T-helper 17 cell (primary cell): ENCODE data around the gene HNRNPA2B1. TPM values are rescaled to one million over a fixed set of nuclear protein-coding genes. Genes with fewer than 3 reads are reported as not detected.
"Not testable (repeated sequence)": the region's sequence is repeated elsewhere in the genome, so short reads cannot be mapped to it uniquely, and the experiment has no call there.

Experiments
- ATAC-seq: fragments of 150-1000 bp; cut with Tn5 transposase; 2 replicates; pipeline ENCODE4 v1.10.0; 2021; ENCODE audit warnings: mild to moderate bottlenecking, moderate library complexity
- DNase-seq, 3 donors: peaks; one replicate each; pipeline versions ENCODE4 v3.0.0 to v3.0.0-alpha.2; 2020 to 2021
- H3K9me3 ChIP-seq: one replicate; pipeline ENCODE4 v1.7.0; 2013; ENCODE audit warnings: low read length, mild to moderate bottlenecking; ENCODE audit not compliant: control insufficient read depth, poor library complexity, severe bottlenecking
- H3K27ac Mint-ChIP-seq: one replicate; pipeline ENCODE4 v1.8.0; 2022; ENCODE audit warnings: mild to moderate bottlenecking, moderate library complexity, mixed read lengths
- H3K27me3 Mint-ChIP-seq: one replicate; pipeline ENCODE4 v1.8.0; 2022; ENCODE audit warnings: mixed read lengths
- H3K36me3 Mint-ChIP-seq: one replicate; pipeline ENCODE4 v1.8.0; 2022; ENCODE audit warnings: low read depth, mixed read lengths
- H3K4me1 Mint-ChIP-seq: one replicate; pipeline ENCODE4 v1.8.0; 2022; ENCODE audit warnings: mild to moderate bottlenecking, mixed read lengths
- H3K4me3 Mint-ChIP-seq: one replicate; pipeline ENCODE4 v1.8.0; 2022; ENCODE audit warnings: mild to moderate bottlenecking, moderate library complexity, mixed read lengths
- total RNA-seq, 4 donors: library from RNA in 2 of 4; stranded (reverse) in 2 of 4; gene quantifications; one replicate each; pipeline ENCODE4 v1.2.3 and lab custom pipeline; 2022 to 2026

Gene HNRNPA2B1
- total RNA-seq, 2 donors from 2014 or later: 392 to 399 TPM

GRCh38 chr7:26157520-26158105, 42.9 kb downstream of the HNRNPA2B1 start:
- ATAC-seq: no peak
- Mint-ChIP-seq H3K36me3 (peaks cover 2% of the 10 kb centered on the region), H3K4me1 (peaks cover 49% of the 10 kb centered on the region), H3K4me3 (no peak overlapping the region), H3K27me3 (no peaks in the 10 kb centered on the region), H3K27ac (peak overlapping the region; percentile 98)
- H3K9me3 ChIP-seq: no peaks in the 10 kb centered on the region
- DNase-seq: no peak

GRCh38 chr7:26156451-26157420, 43.8 kb downstream of the HNRNPA2B1 start:
- ATAC-seq: peak; percentile 79
- peaks cover 2% of the 10 kb centered on the region for H3K36me3 Mint-ChIP-seq
- no peaks in the 10 kb centered on the region for H3K9me3 ChIP-seq
- H3K4me1 Mint-ChIP-seq: peaks cover 51% of the 10 kb centered on the region
- peak in 2 of 3 donors; percentile 18 to 50 for DNase-seq
- peak overlapping the region; percentile 98 for H3K27ac Mint-ChIP-seq
- peak overlapping the region; percentile 78 for H3K4me3 Mint-ChIP-seq
- no peaks in the 10 kb centered on the region for H3K27me3 Mint-ChIP-seq

DNA sequence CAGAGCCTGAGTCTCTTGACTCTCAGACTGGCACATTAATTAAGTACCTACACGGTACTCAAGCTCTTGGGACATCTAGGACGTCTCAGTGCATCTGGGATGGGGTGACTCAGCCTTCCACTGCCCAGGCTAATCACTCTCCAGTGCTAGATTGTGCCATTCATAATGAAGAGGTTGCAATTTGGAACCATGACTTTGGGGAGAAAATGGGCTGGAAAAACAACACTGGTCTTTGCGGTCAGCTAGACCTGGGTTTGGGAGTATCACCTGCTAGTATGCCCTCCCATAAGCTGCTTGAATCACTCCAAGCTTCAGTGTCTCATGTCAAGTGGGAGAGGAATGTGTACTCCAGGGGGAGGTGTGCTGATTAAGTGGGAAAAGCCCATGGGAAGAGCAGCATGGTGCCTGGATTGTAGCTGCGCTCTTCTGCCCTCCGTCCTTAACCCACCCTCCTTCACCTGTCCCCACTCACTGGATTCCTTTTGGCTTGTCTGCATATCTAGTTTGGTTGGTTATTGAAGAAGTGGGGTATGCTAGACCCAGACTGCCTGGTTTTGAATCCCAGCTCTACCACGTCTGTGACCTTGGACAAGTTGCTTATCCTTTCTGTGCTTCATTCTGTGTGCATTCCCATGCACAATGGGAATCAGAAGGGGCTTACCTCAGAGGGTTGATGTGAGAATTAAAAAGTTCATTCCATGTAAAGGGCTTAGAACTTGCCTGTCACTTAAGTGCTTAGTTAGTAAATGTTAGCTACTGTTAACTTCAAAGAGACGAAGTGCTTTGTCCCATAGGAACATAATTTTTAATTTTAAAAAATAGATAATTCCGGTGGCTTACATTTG, 44.8 kb downstream of the HNRNPA2B1 start:
- H3K4me3 Mint-ChIP-seq: peak overlapping the region; percentile 78
- H3K36me3 Mint-ChIP-seq: peaks cover 2% of the 10 kb centered on the region
- no peaks in the 10 kb centered on the region for H3K27me3 Mint-ChIP-seq
- no peak for DNase-seq
- H3K27ac Mint-ChIP-seq: peak overlapping the region; percentile 98
- ATAC-seq: peak; percentile 1
- H3K4me1 Mint-ChIP-seq: peaks cover 57% of the 10 kb centered on the region
- H3K9me3 ChIP-seq: no peaks in the 10 kb centered on the region

DNA sequence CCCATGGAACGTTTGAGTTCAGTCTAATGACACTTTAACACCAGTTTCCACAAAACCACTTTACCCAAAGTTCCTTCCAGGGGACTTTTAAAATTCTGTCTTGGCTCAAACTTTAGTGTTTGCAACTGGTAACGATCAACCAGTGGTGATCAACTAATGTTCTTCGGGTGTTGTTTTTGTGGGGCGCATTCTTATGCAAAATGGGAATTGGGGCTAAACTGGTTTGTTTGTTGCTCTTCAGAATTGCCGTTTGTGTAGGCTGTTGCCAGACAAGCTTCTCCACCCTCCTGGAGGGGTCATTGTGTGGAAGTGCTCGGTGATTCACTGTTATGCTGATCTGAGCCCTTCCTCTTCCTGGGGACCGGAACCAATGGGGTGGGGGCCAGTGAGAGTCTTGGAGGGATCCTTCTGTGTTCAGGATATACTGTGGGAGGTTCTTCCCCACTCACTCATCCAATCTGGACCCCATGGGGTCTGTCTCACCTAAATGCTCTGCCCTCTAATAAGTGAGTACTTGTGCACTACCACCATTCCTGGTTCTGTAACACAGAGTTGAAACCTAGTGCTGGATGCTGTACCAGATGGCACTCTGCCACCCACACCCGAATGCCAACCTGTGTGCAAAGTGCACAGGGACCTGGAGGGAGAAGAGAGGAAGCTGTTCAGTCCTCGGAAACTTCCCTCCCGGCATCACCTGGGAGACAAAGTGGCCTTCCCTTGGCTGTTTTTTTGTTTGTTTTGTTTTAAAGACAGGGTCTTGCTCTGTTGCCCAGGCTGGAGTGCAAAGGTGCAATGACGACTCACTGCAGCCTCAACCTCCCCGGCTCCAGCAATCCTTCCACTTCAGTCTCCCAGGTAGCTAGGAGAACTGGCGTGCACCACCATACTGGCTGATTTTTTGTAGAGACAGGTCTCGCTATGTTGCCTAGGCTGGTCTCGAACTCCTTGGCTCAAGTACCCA, 46.4 kb downstream of the HNRNPA2B1 start:
- no peaks in the 10 kb centered on the region for H3K9me3 ChIP-seq
- Mint-ChIP-seq H3K4me1 (peaks cover 51% of the 10 kb centered on the region), H3K4me3 (peak overlapping the region; percentile 94), H3K27ac (peak overlapping the region; percentile 98), H3K36me3 (peaks cover 2% of the 10 kb centered on the region), H3K27me3 (no peaks in the 10 kb centered on the region)
- no peak for ATAC-seq
- peak in 1 of 3 donors; percentile 22 for DNase-seq

DNA sequence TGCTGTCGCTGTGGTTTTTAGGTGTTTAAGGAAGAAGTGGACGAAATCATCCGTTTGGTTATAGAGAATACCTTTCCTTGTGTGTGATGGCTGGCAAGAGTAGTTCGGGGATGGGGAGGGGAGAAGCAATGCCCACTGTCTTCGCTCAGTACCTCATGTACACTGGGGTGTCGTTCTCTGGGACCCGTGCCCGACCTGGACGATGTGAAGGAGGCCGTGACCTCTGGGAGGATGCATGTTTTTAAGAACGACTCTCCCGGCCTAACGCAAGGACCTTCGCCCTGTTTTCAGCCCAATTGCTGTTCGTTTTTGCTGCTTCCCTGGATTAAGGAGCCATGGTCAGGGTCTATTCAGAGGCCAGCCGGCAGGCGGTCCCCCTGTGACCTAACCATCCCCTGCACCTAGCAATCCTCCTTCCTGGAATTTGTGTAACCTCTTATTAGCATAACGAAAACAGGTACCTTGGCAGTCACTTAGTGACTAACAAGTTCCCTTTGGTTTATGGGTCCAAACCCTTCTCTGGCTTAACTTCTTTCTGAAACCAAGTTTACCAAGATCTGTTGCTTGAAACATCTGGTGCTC, 47.2 kb downstream of the HNRNPA2B1 start:
- DNase-seq (no peak), ATAC-seq (no peak)

DNA sequence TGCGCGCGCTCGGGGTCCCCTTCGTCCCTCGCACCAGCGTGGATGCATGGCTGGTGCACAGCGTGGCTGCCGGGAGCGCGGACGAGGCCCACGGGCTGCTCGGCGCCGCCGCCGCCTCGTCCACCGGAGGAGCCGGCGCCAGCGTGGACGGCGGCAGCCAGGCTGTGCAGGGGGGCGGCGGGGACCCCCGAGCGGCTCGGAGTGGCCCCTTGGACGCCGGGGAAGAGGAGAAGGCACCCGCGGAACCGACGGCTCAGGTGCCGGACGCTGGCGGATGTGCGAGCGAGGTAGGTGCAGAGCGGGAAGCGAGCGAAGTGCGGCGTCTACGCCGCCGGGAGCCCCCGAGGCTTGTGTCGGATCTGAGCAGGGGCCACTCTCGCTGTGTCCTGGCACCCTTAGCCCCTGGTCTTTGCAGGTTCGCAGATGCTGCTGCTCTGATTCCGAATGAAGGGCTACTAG, 47.7 kb downstream of the HNRNPA2B1 start:
- not testable (repeated sequence) for H3K36me3 Mint-ChIP-seq, H3K9me3 ChIP-seq, H3K27me3 Mint-ChIP-seq
- H3K4me1 Mint-ChIP-seq: peaks cover 44% of the 10 kb centered on the region
- H3K27ac Mint-ChIP-seq: peak overlapping the region; percentile 98
- ATAC-seq (peak; percentile 19), DNase-seq (peak in 2 of 3 donors; percentile 23)
- peak overlapping the region; percentile 94 for H3K4me3 Mint-ChIP-seq

More for the DNA sequence above, 47.2 kb downstream of the HNRNPA2B1 start:
- H3K4me1 Mint-ChIP-seq: peaks cover 47% of the 10 kb centered on the region
- H3K9me3 ChIP-seq: no peaks in the 10 kb centered on the region
- peak overlapping the region; percentile 98 for H3K27ac Mint-ChIP-seq
- H3K4me3 Mint-ChIP-seq: peak overlapping the region; percentile 94
- H3K36me3 Mint-ChIP-seq: peaks cover 2% of the 10 kb centered on the region
- no peaks in the 10 kb centered on the region for H3K27me3 Mint-ChIP-seq

DNA sequence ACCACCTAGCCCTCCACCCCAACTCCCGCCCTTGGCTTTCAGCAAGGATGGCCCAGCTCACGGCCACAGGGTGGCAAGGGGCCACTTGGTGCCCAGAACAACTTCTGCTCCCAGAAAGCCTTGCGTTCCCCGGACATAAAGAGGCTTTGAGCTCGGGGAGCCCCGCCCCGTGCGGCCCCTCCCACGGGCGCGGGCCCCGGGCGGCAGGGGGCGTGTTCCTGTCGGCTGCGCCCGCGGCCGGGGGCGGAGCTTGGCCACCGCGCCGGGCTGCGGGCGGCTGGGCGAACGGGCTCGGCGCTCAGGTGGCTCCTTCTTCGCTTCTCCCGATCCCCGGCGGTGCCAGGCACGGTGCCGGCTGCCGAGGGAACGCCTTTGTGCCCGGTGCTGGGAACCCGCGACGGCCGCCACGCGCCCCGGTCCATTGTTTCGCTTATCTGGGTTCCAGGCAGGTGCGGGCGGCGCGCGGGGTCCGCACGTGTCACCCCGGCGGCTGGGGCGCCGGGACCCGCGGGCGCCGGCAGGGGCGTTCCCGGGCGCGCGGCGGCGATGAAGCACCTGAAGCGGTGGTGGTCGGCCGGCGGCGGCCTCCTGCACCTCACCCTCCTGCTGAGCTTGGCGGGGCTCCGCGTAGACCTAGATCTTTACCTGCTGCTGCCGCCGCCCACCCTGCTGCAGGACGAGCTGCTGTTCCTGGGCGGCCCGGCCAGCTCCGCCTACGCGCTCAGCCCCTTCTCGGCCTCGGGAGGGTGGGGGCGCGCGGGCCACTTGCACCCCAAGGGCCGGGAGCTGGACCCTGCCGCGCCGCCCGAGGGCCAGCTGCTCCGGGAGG, 48.4 kb downstream of the HNRNPA2B1 start, which contains the start of gene NFE2L3:
Gene NFE2L3, plus strand, starts transcription at position 246 of the 829 bp plus-strand sequence. Its CDS starts 301 bp downstream, at position 547.
- Mint-ChIP-seq H3K4me1 (peaks cover 44% of the 10 kb centered on the region), H3K27ac (peak within 1 kb of the TSS; percentile 98), H3K36me3 (peaks cover 2% of the 10 kb centered on the region)

GRCh38 chr7:26151650-26151952, 48.9 kb downstream of the HNRNPA2B1 start:
- DNase-seq (no peak), ATAC-seq (no peak)
- Mint-ChIP-seq H3K27me3 (no peaks in the 10 kb centered on the region), H3K27ac (peak overlapping the region; percentile 59), H3K4me1 (peaks cover 42% of the 10 kb centered on the region), H3K36me3 (peaks cover 2% of the 10 kb centered on the region), H3K4me3 (peak overlapping the region; percentile 87)
- H3K9me3 ChIP-seq: no peaks in the 10 kb centered on the region

More for the DNA sequence above, 48.4 kb downstream of the HNRNPA2B1 start, which contains the start of gene NFE2L3:
- DNase-seq (peak; percentile 79 to 86 (median 80)), ATAC-seq (peak; percentile 78)
- H3K27me3 Mint-ChIP-seq: no peaks in the 10 kb centered on the region
- no peaks in the 10 kb centered on the region for H3K9me3 ChIP-seq
- peak within 1 kb of the TSS; percentile 94 for H3K4me3 Mint-ChIP-seq

DNA sequence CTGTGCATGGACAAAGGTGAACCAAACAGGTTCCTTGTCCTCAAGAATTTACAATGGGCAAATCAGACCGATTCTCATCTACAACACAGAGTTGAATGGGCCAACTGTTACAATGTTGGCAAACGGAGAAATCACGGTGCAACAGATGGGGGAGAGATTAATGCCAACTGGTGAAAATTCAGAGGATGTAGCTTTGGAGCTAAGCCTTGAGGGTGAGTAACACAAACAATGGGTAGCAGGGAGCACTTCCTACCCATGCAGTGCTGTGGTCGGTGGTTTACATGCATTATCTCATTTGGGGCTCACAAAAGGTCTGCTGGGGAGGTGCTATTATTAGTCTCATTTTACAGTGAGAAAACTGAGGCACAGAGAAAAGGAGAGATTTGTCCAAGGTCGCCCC, 49.5 kb downstream of the HNRNPA2B1 start:
- DNase-seq: no peak
- peak overlapping the region; percentile 59 for H3K27ac Mint-ChIP-seq

DNA sequence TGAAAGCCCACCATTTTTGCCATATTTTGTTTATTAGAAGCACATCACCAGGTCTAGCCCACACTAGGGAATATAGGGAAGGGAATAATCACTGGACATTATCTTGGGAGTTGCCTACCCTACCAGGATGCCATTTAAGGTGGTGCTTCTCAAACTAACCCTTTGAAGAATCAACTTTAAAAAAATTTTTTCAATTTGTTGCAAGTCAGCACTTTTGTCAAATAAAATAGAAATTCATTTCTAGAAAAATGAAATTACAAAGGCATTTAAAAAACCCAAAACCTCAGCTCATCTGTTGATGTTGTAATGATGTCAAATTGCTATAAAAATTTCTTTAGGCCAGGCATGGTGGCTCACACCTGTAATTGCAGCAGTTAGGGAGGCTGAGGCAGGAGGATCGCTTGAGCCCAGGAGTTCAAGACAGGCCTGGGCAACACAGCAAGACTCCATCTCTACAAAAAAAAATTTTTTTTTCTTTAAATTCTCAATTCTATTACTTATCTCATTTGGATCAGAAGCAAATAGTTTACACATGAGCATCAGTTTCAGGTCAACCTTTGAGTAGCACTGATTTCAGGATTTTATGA, 51.1 kb downstream of the HNRNPA2B1 start:
- Mint-ChIP-seq H3K27me3 (peaks cover 6% of the 10 kb centered on the region), H3K4me3 (no peak overlapping the region), H3K27ac (no peak overlapping the region), H3K36me3 (peaks cover 2% of the 10 kb centered on the region), H3K4me1 (peaks cover 27% of the 10 kb centered on the region)
- ATAC-seq (no peak), DNase-seq (no peak)
- no peaks in the 10 kb centered on the region for H3K9me3 ChIP-seq

More for the DNA sequence above, 49.5 kb downstream of the HNRNPA2B1 start:
- no peaks in the 10 kb centered on the region for H3K9me3 ChIP-seq
- Mint-ChIP-seq H3K36me3 (peaks cover 2% of the 10 kb centered on the region), H3K27me3 (no peaks in the 10 kb centered on the region), H3K4me3 (peak overlapping the region; percentile 87), H3K4me1 (peaks cover 38% of the 10 kb centered on the region)
- ATAC-seq: no peak

- not testable (repeated sequence) for H3K4me3 Mint-ChIP-seq, H3K9me3 ChIP-seq, H3K27ac Mint-ChIP-seq, H3K36me3 Mint-ChIP-seq, DNase-seq, ATAC-seq
- peaks cover 14% of the 10 kb centered on the region for H3K27me3 Mint-ChIP-seq
- H3K4me1 Mint-ChIP-seq: peaks cover 17% of the 10 kb centered on the region
Observed at GRCh38 chr7:26148307-26148700, 52.2 kb downstream of the HNRNPA2B1 start.
